GM12873 (cell line): ENCODE measurements around the gene DOCK9.

Experiments
- TF ChIP-seq, protein P1 (sequence below): IDR thresholded peaks from 2 replicates; pipeline ENCODE4 v1.5.1; 2012; ENCODE audit warnings: low read depth, mild to moderate bottlenecking, moderate library complexity, low read length, control low read depth; ENCODE audit not compliant: insufficient read depth; ENCODE audit errors: missing control alignments

The DOCK9 gene

DNA sequence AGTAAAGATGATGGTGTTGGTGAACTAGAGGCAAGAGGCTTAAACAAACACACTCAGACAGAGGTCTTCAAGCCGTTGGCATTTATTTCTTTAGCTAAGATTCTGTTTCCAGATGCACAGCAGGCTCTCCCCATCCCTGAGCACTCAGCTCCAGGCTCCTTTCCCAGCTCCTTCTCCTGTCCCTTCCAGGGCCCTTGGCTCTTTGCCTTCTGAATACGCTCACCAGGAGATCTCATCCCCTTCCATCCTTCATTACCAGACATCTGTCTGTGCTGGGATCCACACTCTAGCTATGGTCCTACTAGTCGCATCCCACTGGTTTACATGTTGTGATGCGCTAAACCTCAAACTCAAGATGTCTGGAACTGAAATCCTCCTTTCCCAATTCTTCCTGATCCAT is 25.3 kb upstream of the DOCK9 start:
- TF ChIP-seq, protein P1, sequence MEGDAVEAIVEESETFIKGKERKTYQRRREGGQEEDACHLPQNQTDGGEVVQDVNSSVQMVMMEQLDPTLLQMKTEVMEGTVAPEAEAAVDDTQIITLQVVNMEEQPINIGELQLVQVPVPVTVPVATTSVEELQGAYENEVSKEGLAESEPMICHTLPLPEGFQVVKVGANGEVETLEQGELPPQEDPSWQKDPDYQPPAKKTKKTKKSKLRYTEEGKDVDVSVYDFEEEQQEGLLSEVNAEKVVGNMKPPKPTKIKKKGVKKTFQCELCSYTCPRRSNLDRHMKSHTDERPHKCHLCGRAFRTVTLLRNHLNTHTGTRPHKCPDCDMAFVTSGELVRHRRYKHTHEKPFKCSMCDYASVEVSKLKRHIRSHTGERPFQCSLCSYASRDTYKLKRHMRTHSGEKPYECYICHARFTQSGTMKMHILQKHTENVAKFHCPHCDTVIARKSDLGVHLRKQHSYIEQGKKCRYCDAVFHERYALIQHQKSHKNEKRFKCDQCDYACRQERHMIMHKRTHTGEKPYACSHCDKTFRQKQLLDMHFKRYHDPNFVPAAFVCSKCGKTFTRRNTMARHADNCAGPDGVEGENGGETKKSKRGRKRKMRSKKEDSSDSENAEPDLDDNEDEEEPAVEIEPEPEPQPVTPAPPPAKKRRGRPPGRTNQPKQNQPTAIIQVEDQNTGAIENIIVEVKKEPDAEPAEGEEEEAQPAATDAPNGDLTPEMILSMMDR: no peak

DNA sequence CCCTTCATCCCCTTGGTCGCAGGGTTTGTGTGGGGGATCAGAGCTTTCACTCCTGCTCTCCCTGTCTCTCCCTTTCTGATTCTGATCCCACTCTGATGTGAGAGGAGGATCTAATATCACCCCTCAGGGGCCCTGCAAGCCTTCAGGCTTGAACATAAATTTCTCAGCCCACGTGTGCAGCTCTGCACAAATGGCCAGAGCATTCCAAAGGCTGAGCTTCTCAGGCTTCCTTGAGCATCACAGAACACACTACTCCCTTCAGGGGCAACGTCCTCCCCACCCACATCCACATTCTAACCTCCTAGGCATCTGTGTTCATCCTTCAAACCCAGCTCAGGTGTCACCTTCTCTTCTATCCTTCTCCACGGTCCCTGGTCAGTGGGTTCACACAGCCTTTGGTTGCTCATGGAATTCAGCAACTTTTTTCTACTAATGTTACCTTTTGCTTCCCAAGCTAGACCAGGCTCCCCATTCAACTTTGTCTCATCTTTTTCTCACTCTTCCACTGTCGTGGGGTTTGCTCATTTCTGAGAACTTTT is 24.4 kb upstream of the DOCK9 start:
- TF ChIP-seq, protein P1: no peak

DNA sequence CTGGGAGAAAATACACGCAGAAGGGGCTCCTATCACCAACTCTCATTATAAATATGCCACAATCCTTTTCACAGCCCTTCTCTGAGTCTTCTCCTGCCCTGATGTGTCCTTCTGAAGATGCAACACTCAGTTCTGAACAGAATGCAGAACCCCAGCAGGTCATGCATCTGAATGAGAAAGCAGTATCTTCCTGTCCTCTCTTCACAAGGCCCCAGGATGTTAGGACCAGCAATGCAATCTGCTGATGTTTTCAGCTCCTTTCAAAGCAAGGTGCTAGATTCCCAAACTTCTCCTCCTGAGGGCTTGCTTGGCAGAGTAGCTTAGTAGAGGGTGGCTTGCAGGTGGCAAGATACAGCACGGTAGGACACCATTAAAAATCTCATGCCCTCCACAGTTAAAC is 22.3 kb upstream of the DOCK9 start:
- TF ChIP-seq, protein P1: no peak

DNA sequence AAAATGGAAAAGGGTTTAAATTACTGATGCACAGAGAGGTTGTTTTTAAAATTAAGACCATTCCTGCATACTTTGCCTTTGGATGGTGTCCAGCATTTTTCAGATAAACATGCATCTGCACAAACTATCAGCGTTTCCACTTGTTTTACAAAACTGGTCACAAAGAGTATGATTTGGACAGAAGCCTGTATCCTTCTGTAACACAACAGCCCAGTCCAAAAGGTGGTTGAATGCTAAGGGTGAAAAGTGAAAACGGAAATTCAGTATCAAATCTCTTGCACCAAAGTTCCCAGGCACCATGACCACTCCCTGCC is 21.7 kb upstream of the DOCK9 start:
- TF ChIP-seq, protein P1: no peak

DNA sequence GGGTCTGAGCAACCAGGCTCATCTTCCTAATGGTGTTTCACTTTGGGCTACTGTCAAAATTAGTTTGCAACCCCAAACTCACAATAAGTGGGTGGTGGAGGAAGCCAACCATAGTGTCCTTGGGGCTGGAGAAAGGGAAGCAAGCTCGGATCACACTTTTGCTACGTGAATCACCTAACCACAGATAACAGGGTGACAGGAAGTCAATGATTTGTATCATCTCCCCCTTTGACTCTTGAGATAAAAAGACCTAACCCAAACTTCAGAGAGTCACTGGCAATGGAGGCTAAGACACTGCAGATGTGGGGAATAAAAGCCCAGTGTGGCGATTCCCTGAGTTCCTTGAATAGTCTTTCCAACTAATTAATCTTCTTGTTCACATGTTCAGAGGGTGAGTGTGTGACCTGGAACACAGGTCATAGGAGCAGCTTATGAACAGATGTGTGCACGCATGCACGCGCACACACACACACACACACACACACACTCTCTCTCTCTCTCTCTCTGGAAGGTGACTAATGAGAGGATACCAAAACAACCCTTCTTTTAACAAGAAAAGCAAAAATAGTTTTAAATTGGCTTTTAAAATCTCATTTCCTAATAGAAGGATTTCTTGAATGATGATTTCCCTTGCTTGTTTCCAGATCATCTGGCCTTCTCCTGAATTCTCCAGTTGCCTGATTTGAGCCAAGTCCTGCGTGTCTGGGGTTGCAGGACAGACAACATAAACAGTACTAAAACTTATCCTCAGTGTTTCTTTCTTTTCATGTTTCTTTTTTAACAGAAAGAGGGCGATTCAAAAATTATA is 21.2 kb upstream of the DOCK9 start:
- TF ChIP-seq, protein P1: no peak

DNA sequence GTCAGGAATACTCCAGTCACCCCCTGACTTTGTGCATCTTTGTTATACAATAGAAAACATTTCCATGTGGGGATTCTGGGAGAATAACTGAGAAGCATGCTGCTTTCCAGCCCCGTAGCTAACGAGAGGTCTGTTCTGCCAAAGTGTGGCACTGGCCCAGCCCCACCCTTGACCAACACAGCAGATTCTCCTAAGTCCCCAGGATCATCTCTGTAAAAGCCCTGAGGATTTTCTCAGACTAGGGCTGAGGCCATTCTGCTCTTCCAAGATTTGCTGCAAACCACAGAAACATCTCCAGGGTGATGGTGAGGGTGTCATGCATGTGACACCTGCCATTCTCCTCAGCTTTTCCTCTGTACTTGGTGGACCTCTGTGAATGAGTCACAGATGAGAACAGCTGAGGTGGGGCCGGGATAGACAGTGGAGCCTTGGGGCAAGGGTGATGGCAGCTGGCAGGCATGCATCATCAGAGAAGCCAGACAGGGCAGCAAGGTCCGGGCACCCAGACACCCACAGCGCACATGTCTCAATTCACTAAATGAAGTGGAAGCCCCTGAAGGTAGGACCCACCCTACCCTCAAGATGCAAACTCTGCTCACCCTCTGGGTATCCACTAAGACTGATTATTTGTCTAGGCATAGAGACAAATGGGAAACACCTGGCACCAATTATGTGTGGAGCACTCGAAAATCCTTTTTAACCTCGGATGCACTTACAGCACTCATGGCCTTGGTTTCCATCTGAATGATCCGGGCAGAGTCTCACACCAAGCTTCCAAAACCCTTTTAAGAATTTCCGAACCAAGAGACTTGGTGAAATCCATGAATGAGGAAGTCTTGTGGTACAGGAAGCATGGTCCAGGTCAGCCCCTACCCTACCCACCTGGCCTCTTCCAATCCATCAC is 20.1 kb upstream of the DOCK9 start:
- TF ChIP-seq, protein P1: no peak
